Activated naive CD4-positive, alpha-beta T cell treated with anti-CD3 and anti-CD28 coated beads, Interleukin-2, amount 50 U/mL, for 72 hours (primary cell): ENCODE data around the gene AP1AR. TPM values are rescaled to one million over a fixed set of nuclear protein-coding genes. Genes with fewer than 3 reads are reported as not detected.

Experiments used
- ATAC-seq, 2 donors: fragments of 150-1000 bp; cut with Tn5 transposase; 2 replicates each; pipeline ENCODE4 v1.10.0; 2021; ENCODE audit warnings: mild to moderate bottlenecking in 2 of 2, moderate library complexity in 2 of 2
- DNase-seq, 2 donors: peaks; one replicate each; pipeline ENCODE4 v3.0.0; 2021 to 2022; ENCODE audit warnings: low spot score in 2 of 2
- H3K27ac Mint-ChIP-seq, 2 donors: one replicate each; pipeline ENCODE4 v1.8.0; 2022; ENCODE audit warnings: mild to moderate bottlenecking in 2 of 2, mixed read lengths in 2 of 2
- H3K36me3 Mint-ChIP-seq, 2 donors: one replicate each; pipeline ENCODE4 v1.8.0; 2022; ENCODE audit warnings: mixed read lengths in 2 of 2
- H3K9me3 Mint-ChIP-seq, 2 donors: one replicate each; pipeline ENCODE4 v1.8.0; 2022; ENCODE audit warnings: mixed read lengths in 2 of 2
- total RNA-seq, 2 donors: library from RNA; stranded (reverse); gene quantifications; one replicate each; pipeline ENCODE4 v1.2.3, GENCODE V29; 2022

Gene AP1AR
- total RNA-seq, 2 donors from 2014 or later: 15.0 to 19.2 TPM

- Mint-ChIP-seq H3K36me3 (peaks cover 0 to 10% of the 10 kb centered on the region in 2 donors), H3K27ac (no peak overlapping the region), H3K9me3 (no peaks in the 10 kb centered on the region)
- ATAC-seq: peak; percentile 90 to 97
- DNase-seq: no peak
Measured at GRCh38 chr4:112318239-112319142, 86.9 kb downstream of the AP1AR start.

Other genes starting within 250 kb of the AP1AR start
- 1 to 10 TPM; 1.6 to 2.6 TPM for gene FAM241A, start 86.3 kb upstream of the AP1AR start, total RNA-seq
- 10 to 100 TPM; 34.3 to 62.9 TPM for gene TIFA, start 54.1 kb downstream of the AP1AR start, total RNA-seq
- 10 to 100 TPM; 32.7 to 65.8 TPM for gene ALPK1, start 65.6 kb downstream of the AP1AR start, total RNA-seq